Measurements from ENCODE around the gene BRCA2.

DNA sequence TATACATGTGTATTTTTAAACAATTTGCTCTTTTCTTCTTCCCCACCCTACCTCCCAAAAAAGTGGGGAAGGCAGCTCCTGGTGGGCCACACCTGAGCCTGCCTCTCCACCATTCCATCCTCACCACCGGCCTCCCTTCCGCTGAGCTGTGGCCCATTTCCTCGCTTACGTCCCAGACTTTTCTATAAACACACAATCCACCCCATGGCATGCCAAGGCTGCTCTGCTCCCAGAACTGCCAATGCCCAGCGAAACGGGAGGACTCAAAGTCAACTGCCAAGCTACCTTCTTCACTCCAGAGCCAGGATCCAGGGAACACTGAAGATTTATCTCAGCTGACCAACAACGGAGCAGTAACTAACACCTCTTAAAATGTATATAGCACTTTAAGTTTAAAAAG, 109.8 kb downstream of the BRCA2 start:
- TF ChIP-seq POLR2A (IDR thresholded peaks at IDR 0.05): no peak
- TF ChIP-seq, protein P1, sequence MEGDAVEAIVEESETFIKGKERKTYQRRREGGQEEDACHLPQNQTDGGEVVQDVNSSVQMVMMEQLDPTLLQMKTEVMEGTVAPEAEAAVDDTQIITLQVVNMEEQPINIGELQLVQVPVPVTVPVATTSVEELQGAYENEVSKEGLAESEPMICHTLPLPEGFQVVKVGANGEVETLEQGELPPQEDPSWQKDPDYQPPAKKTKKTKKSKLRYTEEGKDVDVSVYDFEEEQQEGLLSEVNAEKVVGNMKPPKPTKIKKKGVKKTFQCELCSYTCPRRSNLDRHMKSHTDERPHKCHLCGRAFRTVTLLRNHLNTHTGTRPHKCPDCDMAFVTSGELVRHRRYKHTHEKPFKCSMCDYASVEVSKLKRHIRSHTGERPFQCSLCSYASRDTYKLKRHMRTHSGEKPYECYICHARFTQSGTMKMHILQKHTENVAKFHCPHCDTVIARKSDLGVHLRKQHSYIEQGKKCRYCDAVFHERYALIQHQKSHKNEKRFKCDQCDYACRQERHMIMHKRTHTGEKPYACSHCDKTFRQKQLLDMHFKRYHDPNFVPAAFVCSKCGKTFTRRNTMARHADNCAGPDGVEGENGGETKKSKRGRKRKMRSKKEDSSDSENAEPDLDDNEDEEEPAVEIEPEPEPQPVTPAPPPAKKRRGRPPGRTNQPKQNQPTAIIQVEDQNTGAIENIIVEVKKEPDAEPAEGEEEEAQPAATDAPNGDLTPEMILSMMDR (IDR thresholded peaks at IDR 0.05): no peak
- no peak for TF ChIP-seq EP300 (IDR thresholded peaks at IDR 0.05)

Measured in ovary (tissue), 3 donors.